ENCODE data around the gene OR52B6. TPM values are rescaled to one million over a fixed set of nuclear protein-coding genes. Genes with fewer than 3 reads are reported as not detected.

The OR52B6 gene
- total RNA-seq, 4 donors from 2014 or later: not detected

DNA sequence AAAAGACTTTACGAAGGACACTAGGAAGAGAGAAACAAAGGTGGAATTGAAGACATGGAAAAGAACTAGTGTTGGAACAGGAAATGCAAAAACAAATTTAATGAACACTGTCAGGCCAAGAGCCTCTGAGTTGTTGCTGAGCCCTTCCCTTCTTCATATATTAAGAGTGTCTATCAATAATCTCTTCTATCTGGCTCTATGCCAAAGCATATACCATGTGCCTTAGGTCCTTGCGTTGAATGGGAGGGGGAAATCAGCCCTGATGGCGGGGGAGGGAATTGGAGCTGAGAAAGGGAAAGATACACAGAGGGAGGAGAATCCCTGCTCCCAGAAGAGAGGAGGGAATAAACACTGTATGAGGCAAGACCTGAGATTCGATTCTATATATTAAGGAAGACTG is 5.5 kb upstream of the OR52B6 start:
- TF ChIP-seq, protein P1, sequence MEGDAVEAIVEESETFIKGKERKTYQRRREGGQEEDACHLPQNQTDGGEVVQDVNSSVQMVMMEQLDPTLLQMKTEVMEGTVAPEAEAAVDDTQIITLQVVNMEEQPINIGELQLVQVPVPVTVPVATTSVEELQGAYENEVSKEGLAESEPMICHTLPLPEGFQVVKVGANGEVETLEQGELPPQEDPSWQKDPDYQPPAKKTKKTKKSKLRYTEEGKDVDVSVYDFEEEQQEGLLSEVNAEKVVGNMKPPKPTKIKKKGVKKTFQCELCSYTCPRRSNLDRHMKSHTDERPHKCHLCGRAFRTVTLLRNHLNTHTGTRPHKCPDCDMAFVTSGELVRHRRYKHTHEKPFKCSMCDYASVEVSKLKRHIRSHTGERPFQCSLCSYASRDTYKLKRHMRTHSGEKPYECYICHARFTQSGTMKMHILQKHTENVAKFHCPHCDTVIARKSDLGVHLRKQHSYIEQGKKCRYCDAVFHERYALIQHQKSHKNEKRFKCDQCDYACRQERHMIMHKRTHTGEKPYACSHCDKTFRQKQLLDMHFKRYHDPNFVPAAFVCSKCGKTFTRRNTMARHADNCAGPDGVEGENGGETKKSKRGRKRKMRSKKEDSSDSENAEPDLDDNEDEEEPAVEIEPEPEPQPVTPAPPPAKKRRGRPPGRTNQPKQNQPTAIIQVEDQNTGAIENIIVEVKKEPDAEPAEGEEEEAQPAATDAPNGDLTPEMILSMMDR (IDR thresholded peaks at IDR 0.05; ENCODE audit: low read depth): no peak

DNA sequence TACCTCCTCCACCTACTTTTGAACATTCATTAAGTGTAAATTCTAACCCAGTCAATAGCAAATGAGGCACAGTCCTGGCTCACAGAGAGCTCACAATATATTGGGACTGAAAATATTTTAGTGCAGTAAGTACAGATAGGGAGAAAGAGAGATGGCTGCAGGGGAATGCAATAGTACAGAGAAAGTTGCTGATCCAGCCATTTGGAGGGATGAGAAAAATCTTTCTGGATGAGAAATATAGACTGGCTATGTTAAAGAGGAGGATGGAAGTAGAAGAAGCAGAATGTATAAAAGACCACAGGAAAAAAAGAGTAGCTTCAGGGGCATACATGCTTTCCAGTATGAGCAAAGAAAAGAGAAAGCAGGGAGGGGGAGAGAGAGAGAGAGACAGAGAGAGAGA is 3.6 kb upstream of the OR52B6 start:
- TF ChIP-seq, protein P1 (IDR thresholded peaks at IDR 0.05; ENCODE audit: low read depth): no peak

DNA sequence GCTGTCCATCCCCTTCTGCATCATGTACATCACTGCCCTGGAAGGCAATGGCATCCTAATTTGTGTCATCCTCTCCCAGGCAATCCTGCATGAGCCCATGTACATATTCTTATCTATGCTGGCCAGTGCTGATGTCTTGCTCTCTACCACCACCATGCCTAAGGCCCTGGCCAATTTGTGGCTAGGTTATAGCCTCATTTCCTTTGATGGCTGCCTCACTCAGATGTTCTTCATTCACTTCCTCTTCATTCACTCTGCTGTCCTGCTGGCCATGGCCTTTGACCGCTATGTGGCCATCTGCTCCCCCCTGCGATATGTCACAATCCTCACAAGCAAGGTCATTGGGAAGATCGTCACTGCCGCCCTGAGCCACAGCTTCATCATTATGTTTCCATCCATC is 337 bp downstream of the OR52B6 start:
- TF ChIP-seq, protein P1 (IDR thresholded peaks at IDR 0.05; ENCODE audit: low read depth): no peak

DNA sequence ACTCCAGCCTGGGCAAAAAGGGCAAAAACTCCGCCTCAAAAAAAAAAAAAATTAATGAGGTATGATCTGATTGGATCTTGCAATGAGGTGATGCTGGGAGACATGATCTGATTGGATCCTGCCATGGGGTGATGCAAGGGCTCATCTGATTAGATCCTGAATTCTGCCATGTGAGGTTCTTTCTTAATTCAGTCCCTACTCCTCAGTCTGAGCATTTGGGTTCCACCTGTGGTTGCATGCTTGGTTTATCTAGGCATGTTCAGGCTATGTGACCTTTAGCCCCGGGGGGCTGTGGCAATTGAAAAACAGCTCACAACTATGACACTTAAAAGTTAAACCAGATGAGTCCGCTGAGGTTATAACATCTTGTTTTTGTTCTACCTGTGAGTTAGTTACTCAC is 10.9 kb downstream of the OR52B6 start:
- TF ChIP-seq, protein P1 (IDR thresholded peaks at IDR 0.05; ENCODE audit: low read depth): no peak

DNA sequence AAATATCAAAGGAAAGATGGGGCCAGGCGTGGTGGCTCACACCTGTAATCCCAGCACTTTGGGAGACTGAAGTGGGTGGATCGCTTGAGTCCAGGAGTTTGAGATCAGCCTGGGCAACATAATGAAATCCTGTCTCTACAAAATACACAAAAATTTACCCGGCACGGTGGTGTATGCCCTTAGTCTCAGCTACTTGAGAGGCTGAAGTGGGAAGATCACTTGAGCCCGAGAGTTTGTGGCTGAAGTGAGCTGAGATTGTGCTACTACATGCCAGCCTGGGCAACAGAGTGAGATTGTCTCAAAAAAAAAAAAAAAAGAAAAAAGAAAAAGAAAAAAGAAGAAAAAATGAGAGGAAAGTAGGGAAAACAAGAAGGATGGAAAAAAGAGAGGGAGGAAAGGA is 11.9 kb downstream of the OR52B6 start:
- TF ChIP-seq, protein P1 (IDR thresholded peaks at IDR 0.05; ENCODE audit: low read depth): no peak

DNA sequence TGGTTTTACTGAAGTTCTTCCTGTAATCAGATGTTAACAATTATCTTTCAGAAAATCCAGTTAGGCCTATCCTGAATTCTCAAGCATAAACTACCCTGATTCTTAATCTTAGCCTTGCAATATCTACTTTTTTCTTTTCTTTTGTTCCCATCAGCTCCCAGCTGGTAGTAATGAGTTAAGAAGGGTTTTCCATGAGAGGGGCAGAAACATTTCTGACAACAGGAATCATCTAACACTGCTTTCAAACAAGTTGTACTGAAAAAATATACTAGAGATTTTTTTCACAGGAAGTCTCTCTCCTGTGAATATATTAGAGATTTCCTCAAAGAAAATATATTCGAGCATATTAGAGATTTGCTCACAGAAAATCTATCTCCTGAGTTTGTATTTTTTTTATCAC is 12.5 kb downstream of the OR52B6 start:
- TF ChIP-seq, protein P1 (IDR thresholded peaks at IDR 0.05; ENCODE audit: low read depth): no peak

DNA sequence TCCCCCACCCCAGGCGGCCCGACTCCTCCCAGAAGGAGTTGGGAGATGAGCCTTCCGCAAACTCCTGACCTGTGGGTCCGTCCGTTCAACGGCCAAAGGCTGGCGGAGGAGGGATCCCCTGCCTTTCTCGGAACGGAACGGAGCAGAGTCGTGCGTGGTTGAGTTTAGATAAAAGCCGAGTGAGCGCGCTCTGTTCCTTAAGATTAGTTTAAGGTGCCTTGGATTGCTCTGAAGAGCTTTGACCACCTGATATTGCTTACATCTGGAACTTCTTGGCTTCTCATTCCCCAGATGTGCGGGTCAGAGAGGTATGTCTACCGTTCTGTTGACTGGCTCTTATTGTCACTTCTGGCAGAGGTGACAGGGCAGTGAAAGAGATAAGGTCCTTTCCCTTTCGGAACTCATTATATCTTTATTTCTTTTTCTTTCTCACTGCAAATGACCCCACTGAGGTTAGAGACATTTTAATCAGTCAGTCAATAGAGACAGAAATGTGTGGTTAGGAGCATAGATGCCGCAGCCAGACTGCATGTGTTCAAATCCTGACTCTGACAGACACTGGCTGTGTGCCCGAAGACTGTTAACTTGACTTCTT is 16.0 kb downstream of the OR52B6 start, which contains the start of gene TRIM6:
Gene TRIM6, plus strand, starts transcription at position 31 of the 595 bp plus-strand sequence. Its CDS starts 261 bp downstream, at position 292.
- TF ChIP-seq, protein P1 (IDR thresholded peaks at IDR 0.05; ENCODE audit: low read depth): no peak
